DMS114 treated with DMSO at 0.1 percent for 48 hours (cell line): Measurements from ENCODE around the gene TBCD.

ENCODE experiments used
- DNase-seq: peaks from one replicate; lab custom pipeline; 2025; ENCODE audit not compliant: unreplicated experiment; lab: John Stamatoyannopoulos, UW

TBCD gene

GRCh38 chr17:82883419-82884031 is 131.7 kb downstream of the TBCD start:
- no peak for DNase-seq

DNA sequence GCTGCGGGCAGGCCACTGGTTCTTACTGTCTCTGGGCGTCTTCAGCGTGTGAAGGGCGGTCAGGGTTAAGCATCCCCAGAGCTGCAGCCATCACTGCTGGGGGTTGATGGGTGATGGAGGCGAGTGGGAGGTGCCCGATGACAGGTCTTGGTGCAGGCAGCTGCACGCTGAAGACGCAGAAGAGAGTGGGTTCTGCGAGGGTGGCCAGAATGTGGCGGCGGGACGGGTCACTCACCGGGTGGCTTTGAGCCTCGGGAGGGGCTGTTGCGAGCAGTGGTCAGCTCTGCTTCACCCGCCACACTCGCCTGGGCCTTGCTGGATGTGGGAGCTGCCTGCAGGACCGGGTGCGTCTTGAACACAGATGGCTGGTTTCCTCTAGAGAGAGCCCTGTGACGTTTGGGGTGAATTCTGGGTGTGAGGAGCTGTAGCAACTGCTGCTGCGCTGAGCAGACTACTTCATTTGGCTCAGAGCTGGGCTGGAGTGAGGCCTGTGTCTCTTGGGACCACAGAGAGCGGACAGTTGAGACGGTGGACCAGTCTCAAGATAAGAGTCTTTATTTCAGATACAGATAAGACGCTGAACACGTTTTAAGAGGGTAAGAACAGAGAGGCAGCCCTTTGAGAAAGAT is 132.6 kb downstream of the TBCD start:
- DNase-seq = no peak

GRCh38 chr17:82884970-82885353 is 133.1 kb downstream of the TBCD start:
- no peak for DNase-seq

DNA sequence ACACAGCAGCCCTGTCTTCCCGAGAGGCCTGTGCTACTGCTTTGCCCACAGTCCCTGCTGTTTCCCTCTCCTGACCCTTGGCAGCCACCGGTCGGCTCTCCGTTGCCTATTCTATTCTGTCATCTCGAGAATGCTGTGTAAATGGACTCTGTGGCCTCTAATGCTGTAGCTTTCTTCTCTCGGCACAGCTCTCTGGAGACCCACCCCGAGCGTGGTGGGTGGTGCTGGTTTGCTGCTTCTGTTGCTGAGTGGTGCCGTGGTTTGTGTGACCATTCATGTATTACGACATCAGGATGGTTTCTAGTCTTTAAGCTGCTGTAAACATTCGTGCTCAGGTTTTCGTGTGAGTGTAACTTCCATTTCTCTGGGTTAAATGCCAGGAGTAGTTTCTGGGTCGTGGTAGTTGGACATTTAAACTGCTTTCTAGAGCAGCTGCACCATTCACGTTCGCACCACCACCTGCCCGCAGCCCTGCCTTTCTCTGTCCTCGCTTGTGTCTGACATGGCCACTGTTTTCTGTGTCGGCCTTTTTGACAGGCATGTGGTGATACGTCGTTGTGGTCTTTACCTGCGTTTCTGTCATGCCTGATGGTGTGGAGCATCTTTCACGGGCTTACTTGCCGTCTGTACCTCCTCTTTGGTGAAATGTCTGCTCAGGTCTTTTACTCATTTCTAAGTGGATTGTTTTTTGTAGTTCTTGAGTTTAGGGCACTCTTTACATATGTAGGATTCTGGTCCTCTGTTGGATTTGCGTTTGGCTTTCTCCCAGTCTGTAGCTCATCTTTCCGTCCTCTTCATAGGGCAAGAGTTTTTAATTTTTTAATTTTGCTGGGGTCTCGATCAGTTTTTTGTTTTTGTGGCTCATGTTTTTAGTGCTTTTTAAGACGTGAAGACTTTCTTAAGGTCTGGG is 135.6 kb downstream of the TBCD start:
- DNase-seq = no peak

GRCh38 chr17:82888583-82889495 is 137.0 kb downstream of the TBCD start:
- no peak for DNase-seq

DNA sequence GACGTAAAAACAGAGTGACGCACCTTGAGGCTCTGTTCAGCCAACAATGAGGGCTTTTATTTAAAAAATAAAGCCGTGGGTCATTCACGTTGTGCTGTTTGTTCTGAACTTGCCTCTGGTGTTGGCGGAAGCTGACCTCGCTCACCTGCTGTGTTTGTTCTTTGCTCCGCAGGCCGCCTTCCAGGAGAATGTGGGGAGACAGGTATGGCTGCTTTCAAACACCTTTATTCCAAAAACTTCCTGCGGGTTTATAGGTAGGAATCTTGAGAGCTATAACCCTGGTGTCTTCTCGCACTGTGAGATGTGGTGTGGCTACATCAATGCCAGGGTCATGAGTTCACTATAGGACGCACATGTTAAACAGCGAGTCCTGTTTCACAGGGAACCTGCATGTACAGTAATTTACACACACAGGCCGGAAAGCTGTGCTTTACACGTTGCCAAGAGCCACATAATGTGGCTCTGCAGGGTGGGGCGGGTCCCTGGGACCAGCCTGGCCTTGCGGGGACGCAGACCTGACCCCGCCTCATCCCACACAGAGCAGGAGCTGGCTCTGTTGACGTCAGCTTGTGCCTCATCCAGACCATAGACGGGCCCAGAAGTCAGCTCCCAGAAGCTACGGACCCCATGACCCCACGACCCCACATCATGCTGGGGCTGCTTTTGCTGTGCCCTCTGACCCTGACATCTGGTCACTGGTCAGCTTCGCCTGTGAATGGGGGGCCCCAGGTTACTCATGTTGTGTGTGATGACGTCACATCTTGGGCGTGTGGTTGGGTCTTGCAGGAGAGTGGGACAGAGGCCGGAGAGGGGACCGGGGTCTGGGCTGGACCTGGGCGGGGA is 137.9 kb downstream of the TBCD start:
- DNase-seq = no peak

GRCh38 chr17:82890339-82890730 is 138.5 kb downstream of the TBCD start:
- no peak for DNase-seq

DNA sequence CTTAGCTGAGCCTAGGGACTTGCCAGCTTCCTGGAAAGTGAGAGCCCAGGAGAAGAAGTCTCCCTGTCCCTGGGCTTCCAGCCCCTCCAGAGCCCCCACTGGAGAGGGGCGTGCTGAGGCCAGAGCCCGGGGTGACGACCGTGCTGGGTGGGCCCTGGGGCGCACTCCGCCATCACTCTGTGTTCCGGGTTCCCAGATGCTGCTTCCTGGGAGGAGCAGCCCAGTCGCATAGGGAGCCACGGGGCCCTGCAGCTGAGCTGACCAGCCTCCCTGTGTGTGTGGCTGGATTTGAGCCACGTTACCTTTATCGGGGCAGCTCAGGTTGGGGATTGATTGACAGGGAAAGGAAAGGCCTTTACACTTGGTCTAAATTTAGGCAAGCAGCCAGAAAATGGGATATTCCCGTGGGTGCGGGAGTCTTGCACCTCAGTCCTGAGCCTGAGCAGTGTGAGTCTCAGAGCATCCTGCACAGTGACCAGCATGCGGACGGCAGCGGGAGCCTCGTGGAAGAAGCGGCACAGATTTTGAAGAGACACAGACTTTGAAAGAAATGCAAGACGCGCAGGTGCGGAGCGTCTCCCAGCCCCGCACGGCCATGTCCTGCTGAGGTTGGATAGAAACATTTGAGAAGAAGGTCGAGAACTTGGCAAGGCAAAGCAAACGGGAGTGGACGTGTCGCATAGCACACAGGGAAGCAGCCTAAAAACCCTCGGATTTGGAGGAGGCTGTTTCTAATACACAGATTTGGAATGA is 139.2 kb downstream of the TBCD start:
- DNase-seq = no peak

DNA sequence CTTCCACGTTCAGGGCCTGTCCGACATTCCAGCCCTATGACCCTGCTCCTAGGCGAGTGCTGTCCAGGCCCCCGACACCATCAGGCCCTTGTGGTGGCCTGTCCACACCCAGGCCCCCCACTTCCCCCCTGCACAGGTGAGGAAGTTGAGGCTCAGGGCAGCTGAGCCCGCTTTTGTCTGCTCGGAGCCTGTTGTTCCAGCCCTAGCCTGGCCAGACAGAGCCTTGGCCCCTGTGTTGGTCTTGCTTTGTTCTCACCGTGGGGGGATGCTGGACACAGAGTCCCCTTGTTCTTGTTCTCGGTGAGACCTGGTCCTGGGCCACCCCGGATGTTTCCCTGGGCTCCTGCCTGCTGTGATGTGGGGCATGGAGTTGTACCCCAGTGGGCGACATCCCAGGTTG is 140.0 kb downstream of the TBCD start:
- no peak for DNase-seq

GRCh38 chr17:82892899-82893565 is 141.2 kb downstream of the TBCD start:
- no peak for DNase-seq

GRCh38 chr17:82893779-82894178 is 141.9 kb downstream of the TBCD start:
- DNase-seq = no peak

- DNase-seq = no peak
Observed at GRCh38 chr17:82894389-82894788, 142.5 kb downstream of the TBCD start.

- no peak for DNase-seq
Observed at GRCh38 chr17:82895087-82895486, 143.2 kb downstream of the TBCD start.

GRCh38 chr17:82896071-82897000 is 144.5 kb downstream of the TBCD start:
- DNase-seq = no peak

DNA sequence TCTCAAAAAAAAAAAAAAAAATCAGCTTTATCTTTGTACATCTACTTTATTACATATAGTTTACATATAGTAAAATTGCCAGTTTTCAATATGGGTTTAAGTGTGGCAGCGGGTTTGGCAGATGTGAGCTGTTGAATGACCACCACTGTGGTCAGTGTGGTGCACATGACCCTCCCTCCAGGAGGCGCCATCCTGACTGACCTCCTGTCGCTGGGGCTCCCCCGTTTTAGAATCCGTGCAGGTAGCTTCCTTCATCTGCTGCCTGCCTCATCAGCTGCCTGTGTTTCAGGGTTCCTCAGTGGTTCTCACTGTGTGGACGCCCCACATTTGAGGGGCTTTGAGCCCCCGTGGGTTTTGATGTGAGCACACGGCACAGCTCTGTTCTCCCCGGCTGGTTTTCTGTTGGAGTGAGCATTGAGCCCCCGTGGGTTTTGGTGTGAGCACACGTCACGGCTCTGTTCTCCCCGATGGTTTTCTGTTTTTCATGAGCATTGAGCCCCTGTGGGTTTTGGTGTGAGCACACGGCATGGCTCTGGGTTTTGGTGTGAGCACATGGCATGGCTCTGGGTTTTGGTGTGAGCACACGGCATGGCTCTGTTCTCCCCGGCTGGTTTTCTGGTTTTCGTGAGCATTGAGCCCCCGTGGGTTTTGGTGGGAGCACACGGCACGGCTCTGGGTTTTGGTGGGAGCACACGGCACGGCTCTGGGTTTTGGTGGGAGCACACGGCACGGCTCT is 145.8 kb downstream of the TBCD start:
- no peak for DNase-seq

GRCh38 chr17:82898976-82899514 is 147.2 kb downstream of the TBCD start:
- no peak for DNase-seq

DNA sequence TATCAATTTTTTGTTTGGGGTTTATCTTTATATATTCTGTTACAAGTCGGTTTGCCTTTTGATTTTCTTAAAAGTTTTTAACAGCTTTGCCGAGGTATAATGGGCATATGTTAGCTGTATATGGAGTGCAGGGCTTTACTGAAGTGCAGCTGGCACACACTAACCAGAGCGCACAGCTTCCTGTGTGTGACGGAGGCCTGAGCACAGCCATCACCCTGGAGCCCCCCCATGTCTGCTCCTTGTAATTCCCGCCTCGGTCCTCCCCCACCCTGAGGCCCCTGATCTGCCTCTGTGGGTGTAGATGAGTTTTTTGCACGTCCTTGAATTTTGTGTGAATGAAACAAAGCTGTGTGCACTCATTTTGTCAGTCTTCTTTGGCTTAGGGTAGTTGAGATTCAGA is 148.1 kb downstream of the TBCD start:
- no peak for DNase-seq
